ENCODE data around the gene KCNG4. TPM values are rescaled to one million over a fixed set of nuclear protein-coding genes. Genes with fewer than 3 reads are reported as not detected.

The KCNG4 gene
- total RNA-seq, 6 experiments from 2014 or later, result not detected

DNA sequence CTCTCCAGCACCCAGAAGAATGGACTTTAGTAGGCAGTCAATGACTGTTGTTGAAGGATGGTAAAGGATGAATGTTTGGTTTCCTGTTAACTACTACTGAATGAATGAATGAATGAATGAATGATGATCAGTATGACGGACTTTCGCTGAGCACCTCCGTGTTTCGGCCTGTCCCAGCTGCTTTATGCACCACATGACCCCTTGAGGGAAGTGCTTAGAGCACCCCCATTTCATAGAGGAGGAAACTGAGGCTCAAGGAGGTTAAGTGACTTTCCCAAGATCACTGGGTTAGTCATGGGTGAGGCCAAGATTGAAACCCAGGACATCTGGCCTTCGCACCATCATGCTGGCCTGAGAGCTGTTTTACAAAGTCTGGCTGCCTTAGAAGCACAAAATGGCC, 6.8 kb downstream of the KCNG4 start:
- H3K36me3 Mint-ChIP-seq (ENCODE audit: low read depth), result no peaks in the 10 kb centered on the region
- H3K9me3 Mint-ChIP-seq, result no peaks in the 10 kb centered on the region
- peaks cover 33% of the 10 kb centered on the region for H3K27me3 Mint-ChIP-seq (ENCODE audit: insufficient read depth)
- peaks cover 18% of the 10 kb centered on the region for H3K4me1 Mint-ChIP-seq (ENCODE audit: low read depth)
- TF ChIP-seq, protein P1, sequence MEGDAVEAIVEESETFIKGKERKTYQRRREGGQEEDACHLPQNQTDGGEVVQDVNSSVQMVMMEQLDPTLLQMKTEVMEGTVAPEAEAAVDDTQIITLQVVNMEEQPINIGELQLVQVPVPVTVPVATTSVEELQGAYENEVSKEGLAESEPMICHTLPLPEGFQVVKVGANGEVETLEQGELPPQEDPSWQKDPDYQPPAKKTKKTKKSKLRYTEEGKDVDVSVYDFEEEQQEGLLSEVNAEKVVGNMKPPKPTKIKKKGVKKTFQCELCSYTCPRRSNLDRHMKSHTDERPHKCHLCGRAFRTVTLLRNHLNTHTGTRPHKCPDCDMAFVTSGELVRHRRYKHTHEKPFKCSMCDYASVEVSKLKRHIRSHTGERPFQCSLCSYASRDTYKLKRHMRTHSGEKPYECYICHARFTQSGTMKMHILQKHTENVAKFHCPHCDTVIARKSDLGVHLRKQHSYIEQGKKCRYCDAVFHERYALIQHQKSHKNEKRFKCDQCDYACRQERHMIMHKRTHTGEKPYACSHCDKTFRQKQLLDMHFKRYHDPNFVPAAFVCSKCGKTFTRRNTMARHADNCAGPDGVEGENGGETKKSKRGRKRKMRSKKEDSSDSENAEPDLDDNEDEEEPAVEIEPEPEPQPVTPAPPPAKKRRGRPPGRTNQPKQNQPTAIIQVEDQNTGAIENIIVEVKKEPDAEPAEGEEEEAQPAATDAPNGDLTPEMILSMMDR (IDR thresholded peaks at IDR 0.05), result no peak
- H3K27ac Mint-ChIP-seq, result no peak overlapping the region
- no peak overlapping the region for H3K4me3 Mint-ChIP-seq
- DNase-seq, result no peak

DNA sequence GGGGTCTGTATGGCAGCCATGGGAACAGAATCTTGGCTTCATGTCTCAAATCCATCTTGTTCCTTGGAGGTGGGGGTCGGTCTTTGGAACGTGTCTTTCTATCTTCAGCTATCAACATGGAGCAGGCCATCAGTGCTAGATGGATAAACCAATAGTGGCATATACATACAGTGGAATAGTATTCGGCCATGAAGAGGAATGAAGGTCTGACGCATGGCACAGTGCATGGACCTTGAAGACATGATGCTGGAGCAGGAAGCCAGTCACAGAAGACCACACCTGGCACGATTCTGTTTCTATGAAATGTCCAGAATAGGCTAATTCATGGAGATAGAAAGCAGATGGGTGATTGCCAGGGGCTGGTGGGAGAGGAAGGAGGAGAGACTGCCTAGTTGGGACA, 7.8 kb downstream of the KCNG4 start:
- no peaks in the 10 kb centered on the region for H3K9me3 Mint-ChIP-seq

DNA sequence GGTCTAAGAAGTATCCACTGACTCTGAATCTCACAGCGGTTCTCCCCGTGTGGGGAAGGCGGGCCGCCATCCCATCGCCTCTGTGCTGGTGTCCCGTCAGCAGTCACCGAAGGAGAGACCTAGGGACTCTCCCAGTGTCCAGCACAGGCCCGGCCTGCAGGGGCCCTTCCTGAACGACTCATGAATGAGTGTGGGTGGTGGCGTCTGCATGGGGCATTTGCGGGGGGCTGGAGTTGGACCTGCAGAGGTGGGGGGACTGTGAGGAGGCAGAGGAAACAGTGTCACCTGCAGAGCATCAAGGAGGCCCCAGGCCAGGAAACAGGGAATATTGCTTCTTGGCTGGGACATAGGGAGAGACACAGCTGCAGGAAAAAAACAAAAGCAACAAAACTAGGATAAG, 10.3 kb downstream of the KCNG4 start:
- Mint-ChIP-seq H3K27me3 (ENCODE audit: insufficient read depth) (peaks cover 22% of the 10 kb centered on the region), H3K4me1 (ENCODE audit: low read depth) (peaks cover 37% of the 10 kb centered on the region), H3K36me3 (ENCODE audit: low read depth) (no peaks in the 10 kb centered on the region), H3K9me3 (no peaks in the 10 kb centered on the region), H3K4me3 (no peak overlapping the region), H3K27ac (peak overlapping the region; percentile 3; the same call in 1 of the 2 replicates)
- no peak for DNase-seq
- TF ChIP-seq, protein P1 (IDR thresholded peaks at IDR 0.05), result no peak

More for the DNA sequence above, 7.8 kb downstream of the KCNG4 start:
- Mint-ChIP-seq H3K27me3 (ENCODE audit: insufficient read depth) (peaks cover 28% of the 10 kb centered on the region), H3K27ac (no peak overlapping the region), H3K4me1 (ENCODE audit: low read depth) (peaks cover 25% of the 10 kb centered on the region), H3K4me3 (no peak overlapping the region), H3K36me3 (ENCODE audit: low read depth) (no peaks in the 10 kb centered on the region)
- TF ChIP-seq, protein P1 (IDR thresholded peaks at IDR 0.05), result no peak
- no peak for DNase-seq

DNA sequence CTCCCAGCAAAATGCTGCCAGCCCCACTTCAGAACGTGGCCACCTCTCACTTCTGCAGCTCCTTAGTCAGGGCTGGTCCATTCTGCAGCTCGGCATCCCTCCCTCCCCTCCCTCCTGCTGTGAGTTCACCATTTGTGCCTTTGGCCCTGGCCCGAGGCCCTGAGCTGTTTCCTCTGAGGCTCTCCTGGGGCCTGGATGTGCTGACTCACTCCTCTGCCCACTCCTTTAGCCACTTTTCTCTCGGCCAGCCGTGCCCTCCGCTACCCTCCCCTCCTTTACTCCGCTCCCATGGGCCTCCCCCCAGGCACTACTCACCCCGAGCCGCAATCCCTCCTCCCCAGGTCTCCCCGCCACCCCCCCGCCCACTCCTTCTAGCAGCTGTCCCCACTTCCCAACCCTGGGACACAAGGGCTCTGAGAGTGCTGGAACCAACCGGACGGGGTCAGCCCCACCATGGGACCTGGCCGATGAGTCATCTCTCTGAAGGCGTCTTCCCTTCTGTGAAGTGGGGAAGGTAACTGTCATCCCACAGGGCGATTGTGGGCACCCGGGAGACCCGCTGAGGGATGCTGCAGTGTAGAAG, 11.5 kb downstream of the KCNG4 start:
- Mint-ChIP-seq H3K9me3 (no peaks in the 10 kb centered on the region), H3K4me3 (peak overlapping the region; percentile 60; the same call in 1 of the 2 replicates), H3K27me3 (ENCODE audit: insufficient read depth) (peaks cover 12% of the 10 kb centered on the region), H3K36me3 (ENCODE audit: low read depth) (no peaks in the 10 kb centered on the region), H3K4me1 (ENCODE audit: low read depth) (peaks cover 43% of the 10 kb centered on the region), H3K27ac (peak overlapping the region; percentile 85)
- DNase-seq, result peak; percentile 87
- TF ChIP-seq, protein P1 (IDR thresholded peaks at IDR 0.05), result no peak

DNA sequence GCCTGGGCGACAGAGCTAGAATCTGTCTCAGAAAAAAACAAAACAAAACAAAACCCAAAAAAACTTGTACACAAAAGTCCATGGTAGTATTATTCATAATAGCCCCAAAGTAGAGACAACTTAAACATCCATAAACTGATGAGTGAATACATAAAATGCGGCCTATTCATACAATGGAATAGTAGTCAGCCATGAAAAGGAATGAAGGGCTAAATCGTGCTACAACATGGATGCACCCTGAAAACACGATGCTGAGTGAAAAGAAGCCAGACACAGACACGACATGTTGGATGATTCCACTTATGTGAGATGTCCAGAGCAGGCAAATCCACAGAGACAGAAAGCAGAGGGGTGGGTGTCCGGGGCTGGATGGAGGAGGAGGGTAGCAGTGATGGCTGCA, 12.3 kb downstream of the KCNG4 start:
- Mint-ChIP-seq H3K4me1 (ENCODE audit: low read depth) (peaks cover 45% of the 10 kb centered on the region), H3K4me3 (peak overlapping the region; percentile 60; the same call in 1 of the 2 replicates), H3K27me3 (ENCODE audit: insufficient read depth) (peaks cover 12% of the 10 kb centered on the region), H3K27ac (peak overlapping the region; percentile 2; the same call in 1 of the 2 replicates), H3K36me3 (ENCODE audit: low read depth) (no peaks in the 10 kb centered on the region), H3K9me3 (no peaks in the 10 kb centered on the region)
- no peak for DNase-seq
- TF ChIP-seq, protein P1 (IDR thresholded peaks at IDR 0.05), result no peak

All from HFFc6 (cell line).